PC-3 (cell line): ENCODE data around the gene ZBTB24. TPM values are rescaled to one million over a fixed set of nuclear protein-coding genes. Genes with fewer than 3 reads are reported as not detected.

Experiments used
- ATAC-seq: fragments of 200-7000 bp; cut with Tn5 transposase; 2 replicates; pipeline ENCODE4 v1.9.1; 2020; ENCODE audit warnings: mild to moderate bottlenecking, moderate library complexity
- Bru-seq: library from RNA; stranded (reverse); fragments of 400-500 nt; gene quantifications from one replicate; lab custom pipeline; 2021; lab: Mats Ljungman, UMichigan
- BruChase-seq, 2 experiments: library from RNA; stranded (reverse); fragments of 400-500 nt; gene quantifications; one replicate each; lab custom pipeline; 2021; lab: Mats Ljungman, UMichigan
- BruUV-seq: library from RNA; stranded (reverse); fragments of 400-500 nt; replicated peaks from 2 replicates; lab custom pipeline; 2021; lab: Mats Ljungman, UMichigan
- CTCF ChIA-PET: fragments of 300-600 bp; sonication (Branson Sonifier 250); formaldehyde crosslinking; loops from one replicate; lab custom pipeline; 2022; ENCODE audit warnings: antibody characterized with exemption; lab: Charles Lee
- POLR2A ChIA-PET: fragments of 300-600 bp; sonication (Branson Sonifier 250); formaldehyde crosslinking; loops from one replicate; lab custom pipeline; 2022; ENCODE audit warnings: antibody characterized with exemption; ENCODE audit not compliant: unreplicated experiment; lab: Charles Lee
- DNase-seq: peaks from one replicate; pipeline ENCODE4 v3.0.0-alpha.2; 2015
- H2AFZ ChIP-seq: fragments of 300-600 bp; sonication (generic); 2 replicates; pipeline ENCODE4 v1.6.0; 2016; ENCODE audit warnings: antibody characterized with exemption, low read length
- H3F3A ChIP-seq: fragments of 300-600 bp; sonication (generic); one replicate; pipeline ENCODE4 v1.6.0; 2017; ENCODE audit warnings: antibody characterized with exemption, low read length, control low read depth, mild to moderate bottlenecking; ENCODE audit not compliant: unreplicated experiment
- H3K27ac ChIP-seq: fragments of 300-600 bp; sonication (generic); 2 replicates; pipeline ENCODE4 v1.5.1; 2016; ENCODE audit warnings: mild to moderate bottlenecking, low read length
- H3K27me3 ChIP-seq: fragments of 300-600 bp; sonication (generic); 2 replicates; pipeline ENCODE4 v1.6.1; 2016; ENCODE audit warnings: low read length, mixed read lengths
- H3K36me3 ChIP-seq: fragments of 300-600 bp; sonication (generic); 2 replicates; pipeline ENCODE4 v1.6.1; 2016; ENCODE audit warnings: low read depth, mixed run types, low read length, mixed read lengths
- H3K4me1 ChIP-seq: fragments of 300-600 bp; sonication (generic); 2 replicates; pipeline ENCODE4 v1.5.1; 2016; ENCODE audit warnings: low read length; ENCODE audit not compliant: insufficient read depth
- H3K4me2 ChIP-seq: fragments of 300-600 bp; sonication (generic); 2 replicates; pipeline ENCODE4 v1.6.0; 2016; ENCODE audit warnings: low read length
- H3K4me3 ChIP-seq: fragments of 300-600 bp; sonication (generic); 2 replicates; pipeline ENCODE4 v1.5.1; 2016; ENCODE audit warnings: mild to moderate bottlenecking, low read length, mixed read lengths
- H3K79me2 ChIP-seq: fragments of 300-600 bp; sonication (generic); 2 replicates; pipeline ENCODE4 v1.6.1; 2017; ENCODE audit warnings: low read length, mixed read lengths
- H3K9ac ChIP-seq: fragments of 300-600 bp; sonication (generic); 2 replicates; pipeline ENCODE4 v1.6.0; 2016; ENCODE audit warnings: mild to moderate bottlenecking, low read length
- H3K9me2 ChIP-seq: fragments of 300-600 bp; sonication (generic); replicated peaks from 2 replicates; pipeline ENCODE4 v1.6.1; 2016; ENCODE audit warnings: mixed run types, low read length, mixed read lengths
- H3K9me3 ChIP-seq: fragments of 300-600 bp; sonication (generic); 2 replicates; pipeline ENCODE4 v1.6.1; 2016; ENCODE audit warnings: low read length, mixed read lengths
- H4K20me1 ChIP-seq: fragments of 300-600 bp; sonication (generic); 2 replicates; pipeline ENCODE4 v1.6.1; 2016; ENCODE audit warnings: low read length, mixed read lengths
- CTCF ChIP-seq: fragments of 300-600 bp; sonication (generic); conservative IDR thresholded peaks from 2 replicates; pipeline ENCODE4 v1.5.1; 2017; ENCODE audit warnings: antibody characterized with exemption, low read depth, mild to moderate bottlenecking, low read length
- EZH2 ChIP-seq: fragments of 300-600 bp; sonication (generic); IDR thresholded peaks from one replicate; pipeline ENCODE4 v1.6.1; 2017; ENCODE audit warnings: antibody characterized with exemption, mild to moderate bottlenecking, low read length; ENCODE audit not compliant: unreplicated experiment
- EZH2phosphoT487 ChIP-seq: fragments of 300-600 bp; sonication (generic); IDR thresholded peaks from 2 replicates; pipeline ENCODE4 v1.6.1; 2018; ENCODE audit warnings: mild to moderate bottlenecking, antibody characterized with exemption, low read length, borderline replicate concordance
- intact Hi-C: fragments of 100-400 bp; cut with micrococcal nuclease; formaldehyde crosslinking; loops from 2 replicates; pipeline ENCODE4 v1.9.0; 2023
- long read RNA-seq: library from polyadenylated mRNA; unstranded; transcript quantifications from one replicate; pipeline ENCODE4 v2.0.0, GENCODE V29; 2021; ENCODE audit not compliant: unreplicated experiment
- total RNA-seq: library from RNA; depleted of rRNA; stranded (reverse); fragments of >200 nt; gene quantifications from 2 replicates; pipeline ENCODE4 v1.2.3, GENCODE V29; 2014; rRNA removed

Gene ZBTB24
- total RNA-seq (4.5 and 6.1 TPM in 2 replicates), Bru-seq, nascent RNA (percentile 69 among the genes with signal in this experiment), BruChase-seq, experiment 1, labeled RNA remaining after a 6-hour chase (percentile 75 among the genes with signal in this experiment), BruChase-seq, experiment 2, labeled RNA remaining after a 2-hour chase (percentile 81 among the genes with signal in this experiment)
- long read RNA-seq, full-length matches to known transcripts: 7 of 23 reads
- long read RNA-seq, partial matches to known transcripts: 9 of 23 reads
- long read RNA-seq, other reads (novel, unspliced or antisense): 7 of 23 reads

- DNase-seq: peak; percentile 84
- Histone ChIP-seq H3K4me3 (peak within 1 kb of the TSS; percentile 90), H3K4me2 (peak within 1 kb of the TSS; percentile 93), H3K79me2 (peaks cover 45% of the 10 kb centered on the region), H4K20me1 (0 out of 2 replicates have a peak, but pooled peaks cover 2% of the 10 kb centered on the region), H3F3A (peaks cover 4% of the 10 kb centered on the region), H3K36me3 (peaks cover 14% of the 10 kb centered on the region), H3K9me2 (no peaks in the 10 kb centered on the region), H3K27me3 (no peaks in the 10 kb centered on the region), H2AFZ (peak within 1 kb of the TSS; percentile 89), H3K9ac (peak within 1 kb of the TSS; percentile 95), H3K9me3 (no peaks in the 10 kb centered on the region), H3K4me1 (peaks cover 42% of the 10 kb centered on the region), H3K27ac (peak within 1 kb of the TSS; percentile 36)
- ChIA-PET POLR2A (no interaction called here), CTCF (no interaction called here)
- TF ChIP-seq EZH2phosphoT487: no peak
- TF ChIP-seq EZH2: no peak
- no peak for TF ChIP-seq CTCF
- ATAC-seq: peak; percentile 71
- BruUV-seq: no TSS peak
- intact Hi-C loops: loop anchor here (5.0 kb wide), 1 partner anchor 39 kb away; no protein-coding TSS in a partner anchor
Measured at GRCh38 chr6:109482905-109483734, at the start of gene ZBTB24. Gene ZBTB24, minus strand, starts transcription at chr6:109483219. Its CDS starts 1,193 bp downstream, at chr6:109482026.

GRCh38 chr6:109531446-109531845 is 48.4 kb upstream of the ZBTB24 start:
- Histone ChIP-seq H3K4me1 (no peaks in the 10 kb centered on the region), H3K27me3 (no peaks in the 10 kb centered on the region), H3F3A (no peaks in the 10 kb centered on the region), H3K36me3 (no peaks in the 10 kb centered on the region), H3K9me3 (no peaks in the 10 kb centered on the region), H2AFZ (no peak overlapping the region), H3K79me2 (no peaks in the 10 kb centered on the region), H3K4me3 (no peak overlapping the region), H3K27ac (no peak overlapping the region), H3K4me2 (no peak overlapping the region), H4K20me1 (no peaks in the 10 kb centered on the region), H3K9ac (no peak overlapping the region), H3K9me2 (no peaks in the 10 kb centered on the region)
- intact Hi-C loops: no loop called here
- TF ChIP-seq EZH2phosphoT487 (no peak), EZH2 (no peak), CTCF (no peak)
- POLR2A ChIA-PET: no interaction called here
- DNase-seq (no peak), ATAC-seq (no peak)
- BruUV-seq: no TSS peak
- CTCF ChIA-PET: no interaction called here
